Thyroid gland (tissue), 4 donors: ENCODE results near the gene ACADVL. TPM values are rescaled to one million over a fixed set of nuclear protein-coding genes. Genes with fewer than 3 reads are reported as not detected.

Experiments
- DNase-seq, 2 donors: peaks; one replicate each; pipeline ENCODE4 v3.0.0-alpha.2; 2019
- H3K27ac ChIP-seq, 3 donors: fragments of 200-600 bp; sonication (generic); 1 replicate in 2 of 3; 2 replicates in 1 of 3; pipeline ENCODE4 v1.5.1; 2016 to 2019; ENCODE audit warnings: mild to moderate bottlenecking in 1 of 3, moderate library complexity in 1 of 3
- H3K27me3 ChIP-seq: fragments of 200-600 bp; sonication (generic); one replicate; pipeline ENCODE4 v1.5.1; 2019
- H3K36me3 ChIP-seq, 2 donors: fragments of 200-600 bp; sonication (generic); one replicate each; pipeline ENCODE4 v1.5.1; 2016 to 2019
- H3K4me1 ChIP-seq, 2 donors: fragments of 200-600 bp; sonication (generic); one replicate each; pipeline ENCODE4 v1.5.1; 2017 to 2019
- H3K4me3 ChIP-seq, 3 donors: fragments of 200-600 bp; sonication (generic); replicated peaks in 1 of 3; 1 replicate in 2 of 3; 2 replicates in 1 of 3; pipeline ENCODE4 v1.5.1; 2016; ENCODE audit warnings: mild to moderate bottlenecking in 1 of 3
- H3K9me3 ChIP-seq: fragments of 200-600 bp; sonication (generic); one replicate; pipeline ENCODE4 v1.5.1; 2017
- POLR2A ChIP-seq, 2 donors: fragments of 450-650 bp; IDR thresholded peaks; one replicate each; pipeline ENCODE4 v1.6.1; 2017; ENCODE audit warnings: antibody characterized with exemption in 2 of 2, mild to moderate bottlenecking in 2 of 2, moderate library complexity in 1 of 2
- WGBS, 2 donors: methylation state at CpG; one replicate each; pipeline ENCODE4 v1.1.5; 2017; 5-methylcytosine and 5-hydroxymethylcytosine counted together
- intact Hi-C: fragments of 100-400 bp; cut with DNase I; formaldehyde crosslinking; loops from one replicate; pipeline ENCODE4 v1.15.1; 2023
- total RNA-seq, 4 donors: library from RNA; depleted of rRNA; stranded (reverse); fragments of >200 nt; gene quantifications; one replicate each; pipeline ENCODE4 v1.2.3, GENCODE V29; 2016
- TF ChIP-seq, protein P1 (sequence below), 6 experiments: fragments of 200-600 bp in 3 of 6; fragments of 450-650 bp in 3 of 6; sonication (generic) in 3 of 6; IDR thresholded peaks; one replicate each; pipeline ENCODE4 v1.5.1; 2016 to 2019; ENCODE audit warnings: antibody characterized with exemption in 6 of 6, mild to moderate bottlenecking in 2 of 6, inconsistent platforms in 1 of 6, moderate library complexity in 1 of 6

The ACADVL gene
- total RNA-seq, 4 donors from 2014 or later = 581 to 1,743 (median 795) TPM

DNA sequence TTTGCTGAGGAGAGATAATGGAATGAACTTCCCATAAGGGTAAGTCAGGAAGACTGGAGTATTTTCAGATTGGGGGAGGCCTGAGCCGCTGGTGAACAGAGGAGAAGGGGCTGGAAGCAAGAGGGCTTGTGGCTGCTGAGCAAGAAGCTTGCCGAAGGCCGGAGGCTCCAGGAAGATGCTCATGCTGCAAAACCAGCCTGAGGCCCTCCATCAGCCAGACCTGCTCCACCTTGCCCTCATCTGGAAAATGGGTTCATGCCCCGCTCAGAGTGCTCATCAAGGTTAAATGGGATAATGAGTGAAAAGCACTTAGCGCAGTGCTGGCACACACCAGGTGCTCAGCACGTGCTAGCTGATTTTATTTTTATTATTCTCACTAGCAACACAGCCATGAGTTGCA is 35.1 kb upstream of the ACADVL start:
- Histone ChIP-seq H3K4me3 (no peak overlapping the region), H3K9me3 (no peaks in the 10 kb centered on the region), H3K27ac (no peak overlapping the region), H3K36me3 (no peaks in the 10 kb centered on the region), H3K4me1 (no peaks in the 10 kb centered on the region), H3K27me3 (no peaks in the 10 kb centered on the region)
- WGBS, 2 donors = 87 to 93% methylated on average over 6 of the region's 6 CpGs
- DNase-seq = no peak
- intact Hi-C loops = no loop called here
- TF ChIP-seq POLR2A (IDR thresholded peaks at IDR 0.05) = no peak
- TF ChIP-seq, protein P1, sequence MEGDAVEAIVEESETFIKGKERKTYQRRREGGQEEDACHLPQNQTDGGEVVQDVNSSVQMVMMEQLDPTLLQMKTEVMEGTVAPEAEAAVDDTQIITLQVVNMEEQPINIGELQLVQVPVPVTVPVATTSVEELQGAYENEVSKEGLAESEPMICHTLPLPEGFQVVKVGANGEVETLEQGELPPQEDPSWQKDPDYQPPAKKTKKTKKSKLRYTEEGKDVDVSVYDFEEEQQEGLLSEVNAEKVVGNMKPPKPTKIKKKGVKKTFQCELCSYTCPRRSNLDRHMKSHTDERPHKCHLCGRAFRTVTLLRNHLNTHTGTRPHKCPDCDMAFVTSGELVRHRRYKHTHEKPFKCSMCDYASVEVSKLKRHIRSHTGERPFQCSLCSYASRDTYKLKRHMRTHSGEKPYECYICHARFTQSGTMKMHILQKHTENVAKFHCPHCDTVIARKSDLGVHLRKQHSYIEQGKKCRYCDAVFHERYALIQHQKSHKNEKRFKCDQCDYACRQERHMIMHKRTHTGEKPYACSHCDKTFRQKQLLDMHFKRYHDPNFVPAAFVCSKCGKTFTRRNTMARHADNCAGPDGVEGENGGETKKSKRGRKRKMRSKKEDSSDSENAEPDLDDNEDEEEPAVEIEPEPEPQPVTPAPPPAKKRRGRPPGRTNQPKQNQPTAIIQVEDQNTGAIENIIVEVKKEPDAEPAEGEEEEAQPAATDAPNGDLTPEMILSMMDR (IDR thresholded peaks at IDR 0.05) = no peak

DNA sequence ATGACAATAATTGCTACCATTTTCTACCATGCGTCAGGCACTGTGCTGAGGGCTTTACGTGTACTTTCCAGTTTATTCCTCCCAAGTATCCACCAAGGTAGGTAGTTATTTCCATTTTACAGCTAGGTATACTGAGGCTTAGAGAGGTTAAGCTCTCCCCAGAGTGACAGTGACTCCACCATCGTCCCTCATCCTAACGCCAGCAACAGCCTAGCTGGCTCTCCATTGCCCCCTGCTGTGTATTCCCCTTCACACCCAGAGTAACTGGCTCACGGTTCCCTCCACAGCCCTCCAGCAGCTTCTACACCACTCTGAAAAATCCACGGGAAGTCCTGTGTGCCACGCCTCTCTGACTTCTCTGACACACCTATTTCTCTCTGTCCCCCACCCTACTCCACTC is 33.5 kb upstream of the ACADVL start:
- Histone ChIP-seq H3K4me3 (no peak overlapping the region), H3K27me3 (no peaks in the 10 kb centered on the region), H3K9me3 (no peaks in the 10 kb centered on the region), H3K27ac (no peak overlapping the region), H3K36me3 (peaks cover 0 to 7% of the 10 kb centered on the region in 2 donors), H3K4me1 (no peaks in the 10 kb centered on the region)
- intact Hi-C loops = no loop called here
- no peak for TF ChIP-seq POLR2A (IDR thresholded peaks at IDR 0.05)
- TF ChIP-seq, protein P1 (IDR thresholded peaks at IDR 0.05) = peak in 2 of 6 experiments; percentile 3 to 4
- 59% methylated on average over 7 of the region's 7 CpGs for WGBS, 2 donors
- DNase-seq = no peak

DNA sequence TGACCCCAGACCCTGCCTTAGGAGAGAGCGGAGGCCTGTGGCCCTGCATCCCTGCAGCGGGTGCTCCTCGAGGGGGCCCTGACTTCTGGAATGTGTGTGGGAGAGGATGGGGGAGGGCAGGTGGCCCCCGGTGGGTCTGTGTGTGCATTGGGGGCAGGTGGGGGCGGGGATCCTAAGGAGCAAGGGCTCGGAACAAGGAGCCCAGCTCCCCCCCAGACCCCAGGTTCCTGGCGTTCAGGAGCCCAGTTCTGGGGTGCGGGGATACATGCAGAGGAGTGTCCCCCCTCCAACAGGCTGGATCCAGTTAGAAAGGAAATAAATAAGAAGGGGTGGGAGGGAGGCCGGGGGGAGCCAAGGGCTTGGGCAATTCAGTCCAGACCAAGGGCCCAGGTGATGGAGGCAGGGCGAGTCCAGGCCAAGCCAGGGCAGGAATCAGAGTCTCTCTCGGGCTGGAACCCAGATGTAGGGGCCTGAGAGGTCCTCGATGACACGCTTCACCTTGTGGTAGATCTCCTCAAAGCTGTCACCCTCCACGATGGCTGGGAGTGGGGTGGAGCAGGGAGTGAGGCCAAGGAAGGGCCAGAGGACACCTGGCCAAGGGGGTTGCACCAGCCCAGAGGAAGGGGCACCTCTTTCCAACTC is 29.3 kb upstream of the ACADVL start:
- no peaks in the 10 kb centered on the region for H3K9me3 ChIP-seq
- 82 to 92% methylated on average over 11 to 14 of the region's 14 CpGs for WGBS, 2 donors
- peaks cover 0 to 12% of the 10 kb centered on the region in 2 donors for H3K36me3 ChIP-seq
- H3K27me3 ChIP-seq = no peaks in the 10 kb centered on the region
- TF ChIP-seq, protein P1 (IDR thresholded peaks at IDR 0.05) = no peak
- no peak for TF ChIP-seq POLR2A (IDR thresholded peaks at IDR 0.05)
- H3K4me1 ChIP-seq = no peaks in the 10 kb centered on the region
- DNase-seq = no peak
- H3K27ac ChIP-seq = no peak overlapping the region
- H3K4me3 ChIP-seq = no peak overlapping the region
- intact Hi-C loops = no loop called here

DNA sequence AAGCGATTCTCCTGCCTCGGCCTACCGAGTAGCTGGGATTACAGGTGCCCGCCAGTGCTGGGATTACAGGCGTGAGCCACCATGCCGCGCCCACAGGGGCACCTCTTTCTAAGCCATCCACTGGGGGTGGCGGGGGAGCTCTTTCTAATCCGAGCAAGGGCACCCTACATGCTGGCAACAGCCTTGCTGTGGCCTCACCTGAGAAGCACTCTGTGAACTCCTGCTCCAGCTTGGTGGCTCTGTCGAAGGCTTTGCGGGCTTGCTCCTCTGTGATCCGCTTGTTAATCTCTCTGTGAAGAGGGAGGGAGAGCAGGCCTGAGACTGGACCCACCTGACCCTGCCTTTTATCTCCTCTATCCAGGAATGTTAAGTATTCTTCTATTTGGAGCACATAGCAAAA is 28.7 kb upstream of the ACADVL start:
- intact Hi-C loops = no loop called here
- no peak for DNase-seq
- WGBS, 2 donors = 87 to 90% methylated on average over 8 to 10 of the region's 12 CpGs
- Histone ChIP-seq H3K27me3 (no peaks in the 10 kb centered on the region), H3K4me1 (no peaks in the 10 kb centered on the region), H3K36me3 (peaks cover 4 to 15% of the 10 kb centered on the region in 2 donors), H3K9me3 (no peaks in the 10 kb centered on the region), H3K27ac (no peak overlapping the region), H3K4me3 (no peak overlapping the region)
- TF ChIP-seq, protein P1 (IDR thresholded peaks at IDR 0.05) = no peak
- no peak for TF ChIP-seq POLR2A (IDR thresholded peaks at IDR 0.05)

DNA sequence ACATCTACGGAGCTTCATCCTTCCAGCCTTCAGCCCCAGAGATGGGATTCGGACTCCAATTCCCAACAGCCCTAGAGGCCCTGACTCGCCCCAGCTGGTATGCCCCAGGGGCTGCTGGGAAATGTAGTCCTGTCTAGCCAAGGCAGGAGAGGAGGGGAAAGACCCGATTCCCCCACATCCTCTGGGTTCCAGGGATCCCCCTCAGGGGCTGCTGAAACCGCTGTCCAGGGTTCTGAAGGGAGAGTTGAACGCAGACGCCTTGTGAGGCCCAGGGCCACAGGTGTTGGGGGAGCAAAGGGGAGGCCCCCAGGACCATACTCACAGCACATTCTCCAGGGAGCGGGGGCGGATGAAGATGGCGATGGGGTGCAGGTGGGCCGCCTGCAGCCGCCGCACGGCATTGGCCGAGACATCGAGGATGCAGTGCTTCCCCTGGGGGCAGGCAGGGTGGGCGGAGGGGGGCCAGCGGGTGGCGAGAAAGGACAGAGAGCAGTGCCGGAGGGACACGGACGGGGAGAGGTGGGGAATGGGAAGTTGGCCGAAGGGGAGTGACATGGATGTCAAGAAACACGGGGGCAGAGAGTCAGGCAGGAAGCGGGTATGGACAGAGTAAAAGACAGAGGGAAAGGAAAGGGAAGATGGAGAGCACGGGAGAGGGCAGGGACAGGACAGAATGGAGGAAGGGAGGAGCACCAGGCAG is 28.0 kb upstream of the ACADVL start:
- DNase-seq = peak; percentile 27 to 33
- intact Hi-C loops = no loop called here
- WGBS, 2 donors = 78 to 82% methylated on average over 26 of the region's 26 CpGs

More for the DNA sequence above, 28.0 kb upstream of the ACADVL start:
- Histone ChIP-seq H3K27me3 (no peaks in the 10 kb centered on the region), H3K9me3 (no peaks in the 10 kb centered on the region), H3K4me3 (no peak overlapping the region), H3K27ac (no peak overlapping the region), H3K4me1 (no peaks in the 10 kb centered on the region), H3K36me3 (peaks cover 9 to 21% of the 10 kb centered on the region in 2 donors)
- TF ChIP-seq, protein P1 (IDR thresholded peaks at IDR 0.05) = no peak
- no peak for TF ChIP-seq POLR2A (IDR thresholded peaks at IDR 0.05)
